ENCODE results near the gene CYP1A2. TPM values are rescaled to one million over a fixed set of nuclear protein-coding genes. Genes with fewer than 3 reads are reported as not detected.
"Not testable (repeated sequence)": the region's sequence is repeated elsewhere in the genome, so short reads cannot be mapped to it uniquely, and the experiment has no call there.

Gene CYP1A2
- total RNA-seq, 2 donors from 2014 or later: not detected

DNA sequence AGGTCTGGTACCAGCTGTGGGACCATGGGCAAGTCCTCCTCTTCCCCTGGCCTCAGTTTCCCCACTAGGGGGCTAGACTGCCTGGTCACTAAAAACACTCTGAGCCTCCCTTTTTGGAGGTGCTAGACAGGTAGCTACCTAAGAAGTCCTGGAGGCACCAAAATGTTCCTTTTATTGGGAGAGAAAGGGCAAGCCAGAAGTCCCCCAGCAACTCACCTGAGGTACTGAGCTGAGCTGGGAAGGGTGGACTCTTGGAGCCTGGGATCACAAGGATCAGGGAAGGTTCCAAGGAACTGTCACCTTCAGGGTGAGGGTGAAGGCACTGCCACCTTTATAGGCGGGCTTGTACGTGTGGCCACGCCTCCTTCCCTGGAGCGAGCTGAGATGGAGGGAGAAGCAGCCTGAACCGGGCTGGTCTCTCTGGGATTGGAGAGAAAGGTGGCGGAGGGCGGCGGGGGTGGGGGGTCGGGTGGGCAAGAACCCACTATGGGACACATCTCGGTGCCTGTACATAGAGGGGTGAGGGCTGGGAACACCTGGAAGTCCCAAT is 23.3 kb upstream of the CYP1A2 start, which contains the start of gene CYP1A1:
CYP1A1 (minus strand) TSS at position 304 of the 550 bp plus-strand sequence. CDS start 2,431 bp downstream, outside the sequence.
- Histone ChIP-seq H3K27me3 (no peaks in the 10 kb centered on the region), H3K36me3 (no peaks in the 10 kb centered on the region), H3K4me3 (peak within 1 kb of the TSS; percentile 49 to 70), H3K4me1 (peaks cover 0 to 20% of the 10 kb centered on the region in 2 donors), H3K27ac (peak within 1 kb of the TSS; percentile 43 to 71), H3K9me3 (no peaks in the 10 kb centered on the region)
- DNase-seq (ENCODE audit: low spot score): no peak
- TF ChIP-seq CTCF (IDR thresholded peaks at IDR 0.05): no peak

DNA sequence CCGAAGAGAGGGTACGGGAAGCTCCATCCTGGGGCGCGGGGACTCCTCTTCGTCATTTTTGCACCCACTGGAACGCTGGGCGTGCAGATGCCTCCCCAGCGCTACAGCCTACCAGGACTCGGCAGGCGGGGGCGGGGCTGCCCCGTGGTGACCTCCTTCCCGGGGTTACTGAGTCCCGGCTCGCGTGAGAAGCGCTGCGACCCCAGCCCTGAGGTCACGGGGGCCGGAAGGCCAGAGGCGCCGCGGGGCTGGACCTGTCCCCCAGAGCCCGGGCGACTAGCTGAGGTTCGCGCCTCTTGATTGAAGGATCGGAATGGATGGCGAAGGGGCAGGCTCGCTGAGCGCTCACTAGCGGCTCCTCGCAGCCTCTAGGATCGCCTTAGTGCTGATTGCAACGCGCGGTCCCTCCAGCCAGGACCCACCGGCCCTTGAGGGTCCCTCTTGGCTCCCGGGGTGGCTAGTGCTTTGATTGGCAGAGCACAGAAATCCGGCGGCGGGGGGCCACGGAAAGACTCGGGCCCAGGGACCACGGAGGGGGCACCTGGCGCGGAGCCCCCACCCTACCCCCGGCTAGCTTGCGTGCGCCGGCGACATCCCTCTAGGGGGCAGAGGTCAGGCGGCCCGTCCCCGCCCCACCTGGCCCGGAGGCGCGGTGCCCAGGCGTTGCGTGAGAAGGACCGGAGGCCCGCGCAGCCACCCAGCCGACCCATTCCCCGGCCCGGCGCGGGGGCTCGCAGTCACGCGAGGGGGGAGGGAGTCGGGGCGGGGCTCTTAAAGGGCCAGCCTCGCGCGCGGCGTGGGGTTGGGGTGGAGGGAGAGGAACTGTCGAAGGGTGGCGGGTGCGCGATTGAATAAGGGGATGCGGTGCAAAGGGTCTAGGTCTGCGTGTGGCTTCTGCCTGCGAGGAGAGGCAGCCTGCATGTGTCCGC is 22.5 kb upstream of the CYP1A2 start:
- peak overlapping the region; percentile 43 to 71 for H3K27ac ChIP-seq
- TF ChIP-seq CTCF (IDR thresholded peaks at IDR 0.05): no peak
- H3K36me3 ChIP-seq: no peaks in the 10 kb centered on the region
- DNase-seq (ENCODE audit: low spot score): no peak
- H3K4me3 ChIP-seq: peak overlapping the region; percentile 49 to 70
- no peaks in the 10 kb centered on the region for H3K27me3 ChIP-seq
- no peaks in the 10 kb centered on the region for H3K9me3 ChIP-seq
- peaks cover 0 to 20% of the 10 kb centered on the region in 2 donors for H3K4me1 ChIP-seq

- Histone ChIP-seq H3K27ac (peak overlapping the region in 1 of 2 donors; percentile 71), H3K4me3 (peak overlapping the region; percentile 49 to 70), H3K4me1 (peaks cover 0 to 20% of the 10 kb centered on the region in 2 donors), H3K9me3 (no peaks in the 10 kb centered on the region), H3K27me3 (no peaks in the 10 kb centered on the region), H3K36me3 (no peaks in the 10 kb centered on the region)
- no peak for TF ChIP-seq CTCF (IDR thresholded peaks at IDR 0.05)
- no peak for DNase-seq (ENCODE audit: low spot score)
Measured at GRCh38 chr15:74726774-74727164, 21.9 kb upstream of the CYP1A2 start.

- no peak for TF ChIP-seq CTCF (IDR thresholded peaks at IDR 0.05)
- Histone ChIP-seq H3K27me3 (no peaks in the 10 kb centered on the region), H3K27ac (no peak overlapping the region), H3K4me1 (peaks cover 0 to 20% of the 10 kb centered on the region in 2 donors), H3K4me3 (no peak overlapping the region), H3K9me3 (no peaks in the 10 kb centered on the region), H3K36me3 (no peaks in the 10 kb centered on the region)
- no peak for DNase-seq (ENCODE audit: low spot score)
Measured at GRCh38 chr15:74727727-74728126, 20.9 kb upstream of the CYP1A2 start.

DNA sequence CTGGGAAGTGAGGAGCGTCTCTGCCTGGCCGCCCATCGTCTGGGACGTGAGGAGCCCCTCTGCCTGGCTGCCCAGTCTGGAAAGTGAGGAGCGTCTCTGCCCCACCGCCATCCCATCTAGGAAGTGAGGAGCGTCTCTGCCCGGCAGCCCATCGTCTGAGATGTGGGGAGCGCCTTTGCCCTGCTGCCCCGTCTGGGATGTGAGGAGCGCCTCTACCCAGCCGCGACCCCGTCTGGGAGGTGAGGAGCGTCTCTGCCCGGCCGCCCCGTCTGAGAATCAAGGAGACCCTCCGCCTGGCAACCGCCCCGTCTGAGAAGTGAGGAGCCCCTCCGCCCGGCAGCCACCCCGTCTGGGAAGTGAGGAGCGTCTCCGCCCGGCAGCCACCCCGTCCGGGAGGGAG is 19.9 kb upstream of the CYP1A2 start:
- H3K27me3 ChIP-seq; H3K36me3 ChIP-seq; H3K27ac ChIP-seq; H3K9me3 ChIP-seq; H3K4me3 ChIP-seq; DNase-seq (ENCODE audit: low spot score): not testable (repeated sequence)
- peaks cover 0 to 20% of the 10 kb centered on the region in 2 donors for H3K4me1 ChIP-seq

DNA sequence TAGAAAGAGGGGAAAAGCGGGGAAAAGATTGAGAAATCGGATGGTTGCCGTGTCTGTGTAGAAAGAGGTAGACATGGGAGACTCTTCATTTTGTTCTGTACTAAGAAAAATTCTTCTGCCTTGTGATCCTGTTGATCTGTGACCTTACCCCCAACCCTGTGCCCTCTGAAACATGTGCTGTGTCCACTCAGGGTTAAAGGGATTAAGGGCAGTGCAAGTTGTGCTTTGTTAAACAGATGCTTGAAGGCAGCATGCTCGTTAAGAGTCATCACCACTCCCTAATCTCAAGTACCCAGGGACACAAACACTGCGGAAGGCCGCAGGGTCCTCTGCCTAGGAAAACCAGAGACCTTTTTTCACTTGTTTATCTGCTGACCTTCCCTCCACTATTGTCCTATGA is 19.3 kb upstream of the CYP1A2 start:
- peaks cover 0 to 20% of the 10 kb centered on the region in 2 donors for H3K4me1 ChIP-seq
- H3K36me3 ChIP-seq; DNase-seq (ENCODE audit: low spot score); H3K9me3 ChIP-seq; H3K27ac ChIP-seq; H3K4me3 ChIP-seq; H3K27me3 ChIP-seq: not testable (repeated sequence)

All from right atrium auricular region (tissue), 2 donors.